Neuronal stem cell (in vitro differentiated cells): ENCODE measurements around the gene YY1.

Experiments
- DNase-seq: peaks from one replicate; pipeline ENCODE4 v3.0.0-alpha.2; 2013; ENCODE audit warnings: low spot score
- H2AFZ ChIP-seq: one replicate; pipeline ENCODE4 v1.6.1; 2013; ENCODE audit warnings: mild to moderate bottlenecking, low read length, inconsistent platforms
- H2AK5ac ChIP-seq: 2 replicates; pipeline ENCODE4 v1.6.1; 2013; ENCODE audit warnings: low read depth, mild to moderate bottlenecking, inconsistent platforms, low read length, moderate library complexity, mixed read lengths
- H2BK120ac ChIP-seq: 2 replicates; pipeline ENCODE4 v1.6.1; 2013; ENCODE audit warnings: low read depth, mild to moderate bottlenecking, inconsistent platforms, low read length, moderate library complexity, mixed read lengths
- H2BK12ac ChIP-seq: one replicate; pipeline ENCODE4 v1.6.1; 2013; ENCODE audit warnings: low read length, inconsistent platforms
- H2BK15ac ChIP-seq: 2 replicates; pipeline ENCODE4 v1.6.1; 2013; ENCODE audit warnings: mild to moderate bottlenecking, low read length, inconsistent platforms, mixed read lengths
- H2BK5ac ChIP-seq: one replicate; pipeline ENCODE4 v1.6.1; 2013; ENCODE audit warnings: inconsistent platforms, mild to moderate bottlenecking, low read length, moderate library complexity
- H3K14ac ChIP-seq: one replicate; pipeline ENCODE4 v1.6.1; 2013; ENCODE audit warnings: low read length, inconsistent platforms
- H3K18ac ChIP-seq: 2 replicates; pipeline ENCODE4 v1.6.1; 2013; ENCODE audit warnings: low read length, inconsistent platforms
- H3K23ac ChIP-seq: 2 replicates; pipeline ENCODE4 v1.6.1; 2013; ENCODE audit warnings: low read depth, mild to moderate bottlenecking, mixed read lengths, low read length, inconsistent platforms; ENCODE audit not compliant: poor library complexity
- H3K27ac ChIP-seq: replicated peaks from 3 replicates; pipeline ENCODE4 v1.5.1; 2013; ENCODE audit warnings: low read length, inconsistent platforms
- H3K27me3 ChIP-seq, 3 experiments: 2 replicates each; pipeline ENCODE4 v1.6.1; 2013; ENCODE audit warnings: low read length in 3 of 3, mild to moderate bottlenecking in 2 of 3, inconsistent platforms in 1 of 3, low read depth in 1 of 3, mixed read lengths in 1 of 3, moderate library complexity in 1 of 3; ENCODE audit not compliant: control insufficient read depth in 3 of 3, insufficient read depth in 3 of 3
- H3K36me3 ChIP-seq, 2 donors: replicated peaks in 1 of 2; 2 replicates each; pipeline ENCODE4 v1.6.1; 2013; ENCODE audit warnings: low read length in 2 of 2; ENCODE audit not compliant: control insufficient read depth in 2 of 2, insufficient read depth in 2 of 2
- H3K4ac ChIP-seq: 2 replicates; pipeline ENCODE4 v1.6.1; 2013; ENCODE audit warnings: inconsistent platforms, mild to moderate bottlenecking, low read length, moderate library complexity
- H3K4me1 ChIP-seq, 2 donors: 1 replicate in 1 of 2; 2 replicates in 1 of 2; pipeline ENCODE4 v1.6.1; 2013; ENCODE audit warnings: low read length in 2 of 2, low read depth in 1 of 2; ENCODE audit not compliant: control insufficient read depth in 2 of 2, insufficient read depth in 1 of 2
- H3K4me2 ChIP-seq: one replicate; pipeline ENCODE4 v1.6.1; 2013; ENCODE audit warnings: mild to moderate bottlenecking, low read length, inconsistent platforms; ENCODE audit not compliant: insufficient read depth, poor library complexity, severe bottlenecking
- H3K4me3 ChIP-seq, 2 donors: 2 replicates each; pipeline ENCODE4 v1.5.1; 2013; ENCODE audit warnings: low read length in 2 of 2, mild to moderate bottlenecking in 2 of 2, inconsistent platforms in 1 of 2, moderate library complexity in 1 of 2
- H3K79me1 ChIP-seq: one replicate; pipeline ENCODE4 v1.6.1; 2013; ENCODE audit warnings: low read depth, mild to moderate bottlenecking, inconsistent platforms, low read length, moderate library complexity
- H3K9ac ChIP-seq: one replicate; pipeline ENCODE4 v1.6.1; 2013; ENCODE audit warnings: mild to moderate bottlenecking, low read depth, low read length, inconsistent platforms; ENCODE audit not compliant: poor library complexity
- H3K9me3 ChIP-seq, 2 donors: replicated peaks in 1 of 2; 2 replicates each; pipeline versions ENCODE3 to v1.6.1; 2013; ENCODE audit warnings: low read length in 2 of 2, mild to moderate bottlenecking in 2 of 2, inconsistent platforms in 1 of 2, low read depth in 1 of 2, mixed read lengths in 1 of 2, moderate library complexity in 1 of 2; ENCODE audit not compliant: control insufficient read depth in 2 of 2, insufficient read depth in 1 of 2
- H4K8ac ChIP-seq: one replicate; pipeline ENCODE4 v1.6.1; 2013; ENCODE audit warnings: low read depth, mild to moderate bottlenecking, inconsistent platforms, low read length, moderate library complexity
- H4K91ac ChIP-seq: one replicate; pipeline ENCODE4 v1.6.1; 2013; ENCODE audit warnings: low read length, low read depth, mild to moderate bottlenecking, inconsistent platforms; ENCODE audit not compliant: poor library complexity
- WGBS, 2 donors: extraction: QIAGEN DNeasy Blood & Tissue Kit; methylation state at CpG; one replicate each; pipeline ENCODE4 v1.1.7; 2013; ENCODE audit warnings: missing lambda C conversion rate in 2 of 2, mixed read lengths in 1 of 2; ENCODE audit not compliant: insufficient read length in 2 of 2, insufficient replicate concordance in 1 of 2; ENCODE audit errors: extremely low coverage in 2 of 2; 5-methylcytosine and 5-hydroxymethylcytosine counted together

The YY1 gene

GRCh38 chr14:100327128-100327527, 88.2 kb downstream of the YY1 start:
- no peak overlapping the region for H3K27ac ChIP-seq
- no peak overlapping the region for H3K4ac ChIP-seq
- no peak overlapping the region for H4K8ac ChIP-seq
- H3K4me3 ChIP-seq = no peak overlapping the region
- WGBS, 2 donors = no CpG with 5 or more reads among the region's 24 CpGs
- H3K4me1 ChIP-seq = peaks cover 0 to 3% of the 10 kb centered on the region in 2 donors
- peak overlapping the region; percentile 96 for H2AK5ac ChIP-seq
- H3K36me3 ChIP-seq = no peaks in the 10 kb centered on the region
- H3K9me3 ChIP-seq = no peaks in the 10 kb centered on the region
- no peak overlapping the region for H3K4me2 ChIP-seq
- peak overlapping the region; percentile 39 for H2BK15ac ChIP-seq
- H2AFZ ChIP-seq = no peak overlapping the region
- H3K18ac ChIP-seq = peak overlapping the region; percentile 71
- H2BK5ac ChIP-seq = peak overlapping the region; percentile 19
- H4K91ac ChIP-seq = no peak overlapping the region
- H3K9ac ChIP-seq = no peak overlapping the region
- peak overlapping the region; percentile 73 for H2BK12ac ChIP-seq
- H2BK120ac ChIP-seq = no peak overlapping the region
- peak overlapping the region; percentile 65 for H3K23ac ChIP-seq
- no peak overlapping the region for H3K14ac ChIP-seq
- no peak for DNase-seq
- peaks cover 0 to 36% (median 0%) of the 10 kb centered on the region in 3 experiments for H3K27me3 ChIP-seq
- no peaks in the 10 kb centered on the region for H3K79me1 ChIP-seq

DNA sequence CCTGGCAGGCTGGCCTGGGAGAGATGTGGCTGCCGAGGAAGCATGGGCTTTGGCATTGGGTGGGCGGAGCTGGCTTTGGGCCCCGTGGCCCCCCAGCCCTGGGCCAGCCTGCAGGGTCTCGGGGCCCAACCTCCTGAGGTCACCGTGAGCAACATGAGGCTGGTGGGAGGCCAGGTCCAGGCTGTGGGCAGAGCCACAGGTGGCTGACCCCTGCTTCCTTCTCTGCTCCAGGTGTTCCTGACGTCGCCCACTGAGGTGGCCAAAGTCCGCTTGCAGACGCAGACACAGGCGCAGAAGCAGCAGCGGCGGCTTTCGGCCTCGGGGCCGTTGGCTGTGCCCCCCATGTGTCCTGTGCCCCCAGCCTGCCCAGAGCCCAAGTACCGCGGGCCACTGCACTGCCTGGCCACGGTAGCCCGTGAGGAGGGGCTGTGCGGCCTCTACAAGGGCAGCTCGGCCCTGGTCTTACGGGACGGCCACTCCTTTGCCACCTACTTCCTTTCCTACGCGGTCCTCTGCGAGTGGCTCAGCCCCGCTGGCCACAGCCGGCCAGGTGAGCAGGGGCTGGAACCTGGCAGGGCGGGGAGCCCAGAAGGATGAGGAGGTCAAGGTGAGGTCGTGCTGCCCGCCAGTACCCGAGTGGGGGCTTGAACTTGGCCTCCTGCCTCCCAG, 89.7 kb downstream of the YY1 start:
- Histone ChIP-seq H2AFZ (no peak overlapping the region), H3K4me1 (peaks cover 0 to 3% of the 10 kb centered on the region in 2 donors), H3K14ac (peak overlapping the region; percentile 71), H2AK5ac (peak overlapping the region; percentile 81), H3K9ac (peak overlapping the region; percentile 12), H3K36me3 (peaks cover 0 to 4% of the 10 kb centered on the region in 2 donors), H2BK120ac (no peak overlapping the region), H3K4me2 (no peak overlapping the region), H3K4ac (peak overlapping the region; percentile 89), H3K79me1 (no peaks in the 10 kb centered on the region), H4K8ac (no peak overlapping the region), H2BK12ac (no peak overlapping the region), H3K27ac (no peak overlapping the region), H3K23ac (peak overlapping the region; percentile 80), H2BK5ac (peak overlapping the region; percentile 42), H3K9me3 (no peaks in the 10 kb centered on the region), H3K27me3 (peaks cover 0 to 21% (median 0%) of the 10 kb centered on the region in 3 experiments), H3K4me3 (no peak overlapping the region), H2BK15ac (no peak overlapping the region), H3K18ac (peak overlapping the region; percentile 80), H4K91ac (peak overlapping the region; percentile 30)
- DNase-seq = no peak
- WGBS, 2 donors = no CpG with 5 or more reads among the region's 32 CpGs

- Histone ChIP-seq H4K8ac (no peak overlapping the region), H2BK15ac (peak overlapping the region; percentile 78), H3K27me3 (peaks cover 0 to 15% (median 0%) of the 10 kb centered on the region in 3 experiments), H2AFZ (no peak overlapping the region), H3K9ac (peak overlapping the region; percentile 18), H4K91ac (no peak overlapping the region), H3K79me1 (no peaks in the 10 kb centered on the region), H3K4me1 (peaks cover 0 to 3% of the 10 kb centered on the region in 2 donors), H3K23ac (peak overlapping the region; percentile 80), H3K27ac (no peak overlapping the region), H3K36me3 (peaks cover 3 to 4% of the 10 kb centered on the region in 2 donors), H3K4me2 (no peak overlapping the region), H3K4ac (no peak overlapping the region), H3K18ac (peak overlapping the region; percentile 64), H3K9me3 (no peaks in the 10 kb centered on the region), H3K14ac (peak overlapping the region; percentile 14), H2AK5ac (peak overlapping the region; percentile 93), H2BK5ac (peak overlapping the region; percentile 42), H2BK120ac (no peak overlapping the region), H2BK12ac (peak overlapping the region; percentile 41), H3K4me3 (no peak overlapping the region)
- DNase-seq = no peak
- no CpG with 5 or more reads among the region's 36 CpGs for WGBS, 2 donors
Observed at GRCh38 chr14:100329233-100330006, 90.5 kb downstream of the YY1 start.

GRCh38 chr14:100330007-100330344, 91.0 kb downstream of the YY1 start:
- Histone ChIP-seq H3K4me2 (no peak overlapping the region), H3K4me1 (peaks cover 0 to 2% of the 10 kb centered on the region in 2 donors), H3K36me3 (peaks cover 4 to 9% of the 10 kb centered on the region in 2 donors), H3K4ac (no peak overlapping the region), H3K14ac (no peak overlapping the region), H4K8ac (no peak overlapping the region), H4K91ac (no peak overlapping the region), H3K27ac (no peak overlapping the region), H3K9me3 (no peaks in the 10 kb centered on the region), H2BK12ac (no peak overlapping the region), H2BK5ac (peak overlapping the region; percentile 42), H2AFZ (no peak overlapping the region), H2BK15ac (peak overlapping the region; percentile 94), H2BK120ac (peak overlapping the region; percentile 35), H3K9ac (no peak overlapping the region), H3K4me3 (no peak overlapping the region), H2AK5ac (peak overlapping the region; percentile 93), H3K27me3 (peaks cover 0 to 10% (median 0%) of the 10 kb centered on the region in 3 experiments), H3K18ac (peak overlapping the region; percentile 5), H3K23ac (no peak overlapping the region), H3K79me1 (no peaks in the 10 kb centered on the region)
- no CpG with 5 or more reads among the region's 11 CpGs for WGBS, 2 donors
- no peak for DNase-seq
